GM12878 (cell line): ENCODE measurements around the gene MRNIP. TPM values are rescaled to one million over a fixed set of nuclear protein-coding genes. Genes with fewer than 3 reads are reported as not detected.
A peak's percentile ranks its signal among the peaks of the same experiment; 100 is the strongest.

Source experiments
- ESRRA ChIP-seq: IDR thresholded peaks from 2 replicates; pipeline ENCODE4 v1.6.1; 2012; ENCODE audit warnings: mild to moderate bottlenecking, low read length, improper control_type of control experiment
- HDAC6 ChIP-seq: fragments of 200-600 bp; sonication (generic); IDR thresholded peaks from one replicate; pipeline ENCODE4 v1.8.0; 2017; ENCODE audit warnings: antibody characterized with exemption; ENCODE audit not compliant: unreplicated experiment
- HDGF ChIP-seq: fragments of 450-650 bp; IDR thresholded peaks from 2 replicates; pipeline ENCODE4 v1.6.1; 2016; ENCODE audit warnings: antibody characterized with exemption
- POLR2AphosphoS2 ChIP-seq: IDR thresholded peaks from 2 replicates; pipeline ENCODE4 v1.6.1; 2011; ENCODE audit warnings: low read depth, mild to moderate bottlenecking, low read length, improper control_type of control experiment, moderate library complexity
- RAD51 ChIP-seq: fragments of 450-650 bp; IDR thresholded peaks from 2 replicates; pipeline ENCODE4 v1.6.1; 2016; ENCODE audit warnings: moderate library complexity, mild to moderate bottlenecking, inconsistent platforms
- SP1 ChIP-seq: IDR thresholded peaks from one replicate; pipeline ENCODE4 v1.6.1; 2011; ENCODE audit warnings: low read depth, low read length
- SRF ChIP-seq, 2 experiments: IDR thresholded peaks; 2 replicates each; pipeline ENCODE4 v1.6.1; 2011; ENCODE audit warnings: low read depth in 2 of 2, low read length in 2 of 2, mild to moderate bottlenecking in 1 of 2, moderate library complexity in 1 of 2
- STAT1 ChIP-seq: fragments of 450-650 bp; conservative IDR thresholded peaks from 2 replicates; pipeline ENCODE4 v1.6.1; 2014; ENCODE audit warnings: antibody characterized with exemption, mild to moderate bottlenecking
- STAT3 ChIP-seq: IDR thresholded peaks from 2 replicates; pipeline ENCODE4 v1.6.1; 2011; ENCODE audit warnings: low read depth, low read length, improper control_type of control experiment
- TCF7 ChIP-seq: IDR thresholded peaks from 2 replicates; pipeline ENCODE4 v1.6.1; 2014; ENCODE audit warnings: antibody characterized with exemption, borderline replicate concordance
- ZNF217 ChIP-seq: fragments of 450-650 bp; IDR thresholded peaks from 2 replicates; pipeline ENCODE4 v1.6.1; 2017; ENCODE audit warnings: antibody characterized with exemption, mild to moderate bottlenecking
- ZNF384 ChIP-seq: IDR thresholded peaks from 2 replicates; pipeline ENCODE4 v1.6.1; 2012; ENCODE audit warnings: low read depth, mild to moderate bottlenecking, low read length, improper control_type of control experiment, borderline replicate concordance
- ZZZ3 ChIP-seq: IDR thresholded peaks from 2 replicates; pipeline ENCODE4 v1.6.1; 2011; ENCODE audit warnings: low read depth; ENCODE audit not compliant: control insufficient read depth, insufficient read length
- polyA plus RNA-seq, 11 experiments: library from polyadenylated mRNA; depleted of rRNA in 4 of 11; unstranded in 6 of 11; stranded (reverse) in 5 of 11; fragments of >200 nt; fragmentation: Nextera tagmentation in 4 of 11; fragmentation: Illumina TruSeq in 1 of 11; extraction: Ambion mirVana in 4 of 11; extraction: Trizol in 1 of 11; gene quantifications; 1 replicate in 1 of 11; 2 replicates in 10 of 11; pipeline versions ENCODE4 v1.2.1 to v1.2.3, GENCODE V29; 2011 to 2016; ENCODE audit warnings: inconsistent platforms in 2 of 11, missing spikeins in 2 of 11, low read depth in 1 of 11
- total RNA-seq, 4 experiments: library from RNA; depleted of rRNA in 3 of 4; stranded (reverse); fragments of >200 nt in 3 of 4; fragmentation: Illumina TruSeq in 1 of 4; extraction: Trizol in 1 of 4; gene quantifications; 2 replicates each; pipeline versions ENCODE4 v1.2.1 to v1.2.3, GENCODE V29; 2013 to 2021
- TF ChIP-seq, protein P1 (sequence below): fragments of 450-650 bp; IDR thresholded peaks from 2 replicates; pipeline ENCODE4 v1.6.1; 2017; ENCODE audit warnings: mild to moderate bottlenecking, moderate library complexity
- TF ChIP-seq, protein P2 (sequence below): IDR thresholded peaks from 2 replicates; pipeline ENCODE4 v1.6.1; 2012; ENCODE audit warnings: mild to moderate bottlenecking, low read depth, low read length
- TF ChIP-seq, protein P3 (sequence below): fragments of 450-650 bp; IDR thresholded peaks from 2 replicates; pipeline ENCODE4 v1.6.1; 2018; ENCODE audit warnings: mild to moderate bottlenecking, low read depth, moderate library complexity; ENCODE audit not compliant: partially characterized antibody
- TF ChIP-seq, protein P4 (sequence below): IDR thresholded peaks from 2 replicates; pipeline ENCODE4 v1.6.1; 2011; ENCODE audit warnings: borderline replicate concordance, low read depth, mild to moderate bottlenecking, moderate library complexity, low read length; ENCODE audit not compliant: insufficient read depth, poor library complexity, severe bottlenecking

MRNIP gene
- total and polyA plus RNA-seq, 10 of the 15 experiments (the other 5 are each of a cell fraction or from before 2014, with no cell fraction given) = 2.4 to 30.4 (median 13.1) TPM

DNA sequence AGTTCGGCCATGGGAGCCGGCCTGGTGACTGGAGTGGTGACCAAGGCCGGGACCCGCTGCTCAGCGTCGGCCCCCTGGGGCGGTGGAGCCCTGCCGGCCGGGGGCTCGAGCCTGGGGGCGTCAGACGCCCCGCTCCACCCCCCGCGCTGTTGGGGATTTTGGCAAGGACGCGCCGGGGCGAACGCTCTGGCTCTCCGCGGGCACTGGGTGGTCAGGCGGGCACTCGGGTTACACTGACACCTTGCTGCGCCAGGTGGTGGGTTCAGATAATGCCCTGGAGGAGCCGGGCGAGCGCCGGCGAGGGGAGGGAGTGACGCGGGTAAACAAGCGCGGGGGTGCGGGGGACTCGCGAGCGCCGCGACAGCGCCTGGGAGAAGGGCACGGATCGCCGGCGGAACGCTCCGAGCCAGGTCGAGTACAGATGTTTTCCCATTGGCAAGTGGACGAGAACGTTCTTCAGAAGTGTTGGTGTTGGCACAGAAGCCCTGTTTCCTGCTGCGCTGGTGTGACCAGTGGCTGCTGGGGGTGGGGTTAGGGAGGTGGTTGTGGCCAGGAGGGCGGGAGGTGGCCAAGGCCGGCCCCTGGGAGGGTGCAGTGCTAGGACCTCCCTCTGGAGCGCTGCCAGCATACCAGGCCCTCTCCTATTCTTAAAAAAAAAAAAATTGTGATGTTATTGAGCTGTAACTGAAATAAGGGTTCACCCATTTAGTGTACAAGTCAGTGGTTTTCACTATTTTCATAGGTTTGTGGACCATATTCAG lies 37.1 kb downstream of the MRNIP start (continued):
- TF ChIP-seq ZZZ3 = no peak
- no peak for TF ChIP-seq SP1
- no peak for TF ChIP-seq RAD51
- TF ChIP-seq, protein P1, sequence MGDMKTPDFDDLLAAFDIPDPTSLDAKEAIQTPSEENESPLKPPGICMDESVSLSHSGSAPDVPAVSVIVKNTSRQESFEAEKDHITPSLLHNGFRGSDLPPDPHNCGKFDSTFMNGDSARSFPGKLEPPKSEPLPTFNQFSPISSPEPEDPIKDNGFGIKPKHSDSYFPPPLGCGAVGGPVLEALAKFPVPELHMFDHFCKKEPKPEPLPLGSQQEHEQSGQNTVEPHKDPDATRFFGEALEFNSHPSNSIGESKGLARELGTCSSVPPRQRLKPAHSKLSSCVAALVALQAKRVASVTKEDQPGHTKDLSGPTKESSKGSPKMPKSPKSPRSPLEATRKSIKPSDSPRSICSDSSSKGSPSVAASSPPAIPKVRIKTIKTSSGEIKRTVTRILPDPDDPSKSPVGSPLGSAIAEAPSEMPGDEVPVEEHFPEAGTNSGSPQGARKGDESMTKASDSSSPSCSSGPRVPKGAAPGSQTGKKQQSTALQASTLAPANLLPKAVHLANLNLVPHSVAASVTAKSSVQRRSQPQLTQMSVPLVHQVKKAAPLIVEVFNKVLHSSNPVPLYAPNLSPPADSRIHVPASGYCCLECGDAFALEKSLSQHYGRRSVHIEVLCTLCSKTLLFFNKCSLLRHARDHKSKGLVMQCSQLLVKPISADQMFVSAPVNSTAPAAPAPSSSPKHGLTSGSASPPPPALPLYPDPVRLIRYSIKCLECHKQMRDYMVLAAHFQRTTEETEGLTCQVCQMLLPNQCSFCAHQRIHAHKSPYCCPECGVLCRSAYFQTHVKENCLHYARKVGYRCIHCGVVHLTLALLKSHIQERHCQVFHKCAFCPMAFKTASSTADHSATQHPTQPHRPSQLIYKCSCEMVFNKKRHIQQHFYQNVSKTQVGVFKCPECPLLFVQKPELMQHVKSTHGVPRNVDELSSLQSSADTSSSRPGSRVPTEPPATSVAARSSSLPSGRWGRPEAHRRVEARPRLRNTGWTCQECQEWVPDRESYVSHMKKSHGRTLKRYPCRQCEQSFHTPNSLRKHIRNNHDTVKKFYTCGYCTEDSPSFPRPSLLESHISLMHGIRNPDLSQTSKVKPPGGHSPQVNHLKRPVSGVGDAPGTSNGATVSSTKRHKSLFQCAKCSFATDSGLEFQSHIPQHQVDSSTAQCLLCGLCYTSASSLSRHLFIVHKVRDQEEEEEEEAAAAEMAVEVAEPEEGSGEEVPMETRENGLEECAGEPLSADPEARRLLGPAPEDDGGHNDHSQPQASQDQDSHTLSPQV = no peak
- TF ChIP-seq ZNF384 = no peak
- TF ChIP-seq STAT1 = no peak
- TF ChIP-seq HDAC6 = no peak
- no peak for TF ChIP-seq ESRRA
- TF ChIP-seq TCF7 = no peak
- peak; percentile 87; the same call in 1 of the 2 replicates for TF ChIP-seq HDGF
- TF ChIP-seq, protein P2, sequence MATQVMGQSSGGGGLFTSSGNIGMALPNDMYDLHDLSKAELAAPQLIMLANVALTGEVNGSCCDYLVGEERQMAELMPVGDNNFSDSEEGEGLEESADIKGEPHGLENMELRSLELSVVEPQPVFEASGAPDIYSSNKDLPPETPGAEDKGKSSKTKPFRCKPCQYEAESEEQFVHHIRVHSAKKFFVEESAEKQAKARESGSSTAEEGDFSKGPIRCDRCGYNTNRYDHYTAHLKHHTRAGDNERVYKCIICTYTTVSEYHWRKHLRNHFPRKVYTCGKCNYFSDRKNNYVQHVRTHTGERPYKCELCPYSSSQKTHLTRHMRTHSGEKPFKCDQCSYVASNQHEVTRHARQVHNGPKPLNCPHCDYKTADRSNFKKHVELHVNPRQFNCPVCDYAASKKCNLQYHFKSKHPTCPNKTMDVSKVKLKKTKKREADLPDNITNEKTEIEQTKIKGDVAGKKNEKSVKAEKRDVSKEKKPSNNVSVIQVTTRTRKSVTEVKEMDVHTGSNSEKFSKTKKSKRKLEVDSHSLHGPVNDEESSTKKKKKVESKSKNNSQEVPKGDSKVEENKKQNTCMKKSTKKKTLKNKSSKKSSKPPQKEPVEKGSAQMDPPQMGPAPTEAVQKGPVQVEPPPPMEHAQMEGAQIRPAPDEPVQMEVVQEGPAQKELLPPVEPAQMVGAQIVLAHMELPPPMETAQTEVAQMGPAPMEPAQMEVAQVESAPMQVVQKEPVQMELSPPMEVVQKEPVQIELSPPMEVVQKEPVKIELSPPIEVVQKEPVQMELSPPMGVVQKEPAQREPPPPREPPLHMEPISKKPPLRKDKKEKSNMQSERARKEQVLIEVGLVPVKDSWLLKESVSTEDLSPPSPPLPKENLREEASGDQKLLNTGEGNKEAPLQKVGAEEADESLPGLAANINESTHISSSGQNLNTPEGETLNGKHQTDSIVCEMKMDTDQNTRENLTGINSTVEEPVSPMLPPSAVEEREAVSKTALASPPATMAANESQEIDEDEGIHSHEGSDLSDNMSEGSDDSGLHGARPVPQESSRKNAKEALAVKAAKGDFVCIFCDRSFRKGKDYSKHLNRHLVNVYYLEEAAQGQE = no peak
- TF ChIP-seq STAT3 = no peak
- TF ChIP-seq, protein P3, sequence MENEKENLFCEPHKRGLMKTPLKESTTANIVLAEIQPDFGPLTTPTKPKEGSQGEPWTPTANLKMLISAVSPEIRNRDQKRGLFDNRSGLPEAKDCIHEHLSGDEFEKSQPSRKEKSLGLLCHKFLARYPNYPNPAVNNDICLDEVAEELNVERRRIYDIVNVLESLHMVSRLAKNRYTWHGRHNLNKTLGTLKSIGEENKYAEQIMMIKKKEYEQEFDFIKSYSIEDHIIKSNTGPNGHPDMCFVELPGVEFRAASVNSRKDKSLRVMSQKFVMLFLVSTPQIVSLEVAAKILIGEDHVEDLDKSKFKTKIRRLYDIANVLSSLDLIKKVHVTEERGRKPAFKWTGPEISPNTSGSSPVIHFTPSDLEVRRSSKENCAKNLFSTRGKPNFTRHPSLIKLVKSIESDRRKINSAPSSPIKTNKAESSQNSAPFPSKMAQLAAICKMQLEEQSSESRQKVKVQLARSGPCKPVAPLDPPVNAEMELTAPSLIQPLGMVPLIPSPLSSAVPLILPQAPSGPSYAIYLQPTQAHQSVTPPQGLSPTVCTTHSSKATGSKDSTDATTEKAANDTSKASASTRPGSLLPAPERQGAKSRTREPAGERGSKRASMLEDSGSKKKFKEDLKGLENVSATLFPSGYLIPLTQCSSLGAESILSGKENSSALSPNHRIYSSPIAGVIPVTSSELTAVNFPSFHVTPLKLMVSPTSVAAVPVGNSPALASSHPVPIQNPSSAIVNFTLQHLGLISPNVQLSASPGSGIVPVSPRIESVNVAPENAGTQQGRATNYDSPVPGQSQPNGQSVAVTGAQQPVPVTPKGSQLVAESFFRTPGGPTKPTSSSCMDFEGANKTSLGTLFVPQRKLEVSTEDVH = no peak
- peak; percentile 88; the same call in 1 of the 2 replicates for TF ChIP-seq POLR2AphosphoS2
- TF ChIP-seq, protein P4, sequence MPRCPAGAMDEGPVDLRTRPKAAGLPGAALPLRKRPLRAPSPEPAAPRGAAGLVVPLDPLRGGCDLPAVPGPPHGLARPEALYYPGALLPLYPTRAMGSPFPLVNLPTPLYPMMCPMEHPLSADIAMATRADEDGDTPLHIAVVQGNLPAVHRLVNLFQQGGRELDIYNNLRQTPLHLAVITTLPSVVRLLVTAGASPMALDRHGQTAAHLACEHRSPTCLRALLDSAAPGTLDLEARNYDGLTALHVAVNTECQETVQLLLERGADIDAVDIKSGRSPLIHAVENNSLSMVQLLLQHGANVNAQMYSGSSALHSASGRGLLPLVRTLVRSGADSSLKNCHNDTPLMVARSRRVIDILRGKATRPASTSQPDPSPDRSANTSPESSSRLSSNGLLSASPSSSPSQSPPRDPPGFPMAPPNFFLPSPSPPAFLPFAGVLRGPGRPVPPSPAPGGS = no peak
- no peak for TF ChIP-seq SRF (IDR thresholded peaks at IDR 0.05; ENCODE audit: low read depth in 2 of 2, low read length in 2 of 2)
- no peak for TF ChIP-seq ZNF217
